MM.1S (cell line): ENCODE data around the gene TAOK2.

ENCODE experiments used
- CTCF ChIP-seq: fragments of 300-600 bp; sonication (generic); IDR thresholded peaks from 2 replicates; pipeline ENCODE4 v1.5.1; 2016; ENCODE audit warnings: antibody characterized with exemption, low read length, mixed read lengths
- EZH2 ChIP-seq: fragments of 300-600 bp; sonication (generic); optimal IDR thresholded peaks from 2 replicates; pipeline ENCODE3; 2017; ENCODE audit warnings: low read depth, mild to moderate bottlenecking, antibody characterized with exemption, low read length, mixed read lengths
- EZH2phosphoT487 ChIP-seq: fragments of 300-600 bp; sonication (generic); IDR thresholded peaks from 2 replicates; pipeline ENCODE4 v1.6.1; 2018; ENCODE audit warnings: antibody characterized with exemption, low read length

- TF ChIP-seq CTCF, result no peak
- TF ChIP-seq EZH2phosphoT487, result no peak
- no peak for TF ChIP-seq EZH2
Observed at GRCh38 chr16:29978081-29978480, 4.4 kb downstream of the TAOK2 start.
